HCT116 (cell line): ENCODE data around the gene NDUFS7.

Source experiments
- ATF3 ChIP-seq: IDR thresholded peaks from 2 replicates; pipeline ENCODE4 v1.6.1; 2012
- CEBPB ChIP-seq: IDR thresholded peaks from 2 replicates; pipeline ENCODE4 v1.6.1; 2012; ENCODE audit warnings: low read depth
- CTCF ChIP-seq, 3 experiments: fragments of 200-600 bp in 1 of 3; sonication (generic) in 1 of 3; IDR thresholded peaks in 2 of 3; conservative IDR thresholded peaks in 1 of 3; 2 replicates each; pipeline ENCODE4 v1.5.1; 2012 to 2017; ENCODE audit warnings: low read depth in 2 of 3, low read length in 2 of 3, antibody characterized with exemption in 1 of 3, borderline replicate concordance in 1 of 3, control low read depth in 1 of 3, mild to moderate bottlenecking in 1 of 3, mixed read lengths in 1 of 3, mixed run types in 1 of 3, moderate library complexity in 1 of 3; ENCODE audit not compliant: insufficient read depth in 1 of 3
- ELF1 ChIP-seq: IDR thresholded peaks from 2 replicates; pipeline ENCODE4 v1.6.1; 2012; ENCODE audit warnings: low read depth, borderline replicate concordance
- EZH2 ChIP-seq: fragments of 200-600 bp; sonication (generic); IDR thresholded peaks from 2 replicates; pipeline ENCODE4 v1.6.1; 2017; ENCODE audit warnings: antibody characterized with exemption, mixed run types
- FOSL1 ChIP-seq: IDR thresholded peaks from 2 replicates; pipeline ENCODE4 v1.6.1; 2012; ENCODE audit warnings: low read depth
- MAX ChIP-seq: IDR thresholded peaks from 2 replicates; pipeline ENCODE4 v1.6.1; 2012
- POLR2A ChIP-seq: IDR thresholded peaks from 2 replicates; pipeline ENCODE4 v1.7.0; 2011; ENCODE audit warnings: borderline replicate concordance; ENCODE audit not compliant: insufficient read depth, insufficient read length; ENCODE audit errors: extremely low read depth
- POLR2AphosphoS5 ChIP-seq: IDR thresholded peaks from 2 replicates; pipeline ENCODE4 v1.6.1; 2011; ENCODE audit warnings: mild to moderate bottlenecking, low read depth, low read length, moderate library complexity
- REST ChIP-seq: IDR thresholded peaks from 2 replicates; pipeline ENCODE4 v1.6.1; 2012; ENCODE audit warnings: low read depth
- SP1 ChIP-seq: IDR thresholded peaks from 2 replicates; pipeline ENCODE4 v1.6.1; 2012; ENCODE audit warnings: low read depth
- SRF ChIP-seq: IDR thresholded peaks from 2 replicates; pipeline ENCODE4 v1.6.1; 2012; ENCODE audit warnings: low read depth

GRCh38 chr19:1400281-1401137, 16.8 kb downstream of the NDUFS7 start:
- TF ChIP-seq POLR2A = no peak
- TF ChIP-seq EZH2 = no peak
- TF ChIP-seq CTCF (IDR thresholded peaks at IDR 0.05 in 2 of 3, conservative IDR thresholded peaks at IDR 0.05 in 1 of 3; ENCODE audit: borderline replicate concordance in 1 of 3, insufficient read depth in 1 of 3, low read depth in 2 of 3, low read length in 2 of 3) = no peak
- no peak for TF ChIP-seq REST
- no peak for TF ChIP-seq SP1
- no peak for TF ChIP-seq CEBPB
- no peak for TF ChIP-seq ATF3
- TF ChIP-seq POLR2AphosphoS5 = no peak
- no peak for TF ChIP-seq FOSL1
- TF ChIP-seq SRF = no peak
- TF ChIP-seq MAX = peak; percentile 52
- TF ChIP-seq ELF1 = no peak
